ENCODE measurements around the gene EXOC4. TPM values are rescaled to one million over a fixed set of nuclear protein-coding genes. Genes with fewer than 3 reads are reported as not detected.

EXOC4 gene
- total and polyA plus RNA-seq, 12 donors, result 7.5 to 41.7 (median 34.6) TPM

- WGBS, 2 donors, result 95 to 96% methylated on average over 4 of the region's 4 CpGs
- Histone ChIP-seq H3K27ac (no peak overlapping the region), H3K4me3 (no peak overlapping the region), H3K27me3 (no peaks in the 10 kb centered on the region), H3K36me3 (no peaks in the 10 kb centered on the region), H3K4me1 (no peaks in the 10 kb centered on the region), H3K9me3 (peaks cover 0 to 3% (median 0%) of the 10 kb centered on the region in 11 donors)
- ATAC-seq, result no peak
- DNase-seq, result no peak
- intact Hi-C loops (cut with DNase I), result no loop called here
- no peak for TF ChIP-seq CTCF (IDR thresholded peaks at IDR 0.05)
Measured at GRCh38 chr7:133873187-133873586, 620.3 kb downstream of the EXOC4 start.

- ATAC-seq (no peak), DNase-seq (no peak)
- Histone ChIP-seq H3K36me3 (no peaks in the 10 kb centered on the region), H3K27ac (no peak overlapping the region), H3K4me1 (no peaks in the 10 kb centered on the region), H3K4me3 (no peak overlapping the region), H3K9me3 (peaks cover 0 to 3% (median 0%) of the 10 kb centered on the region in 11 donors), H3K27me3 (no peaks in the 10 kb centered on the region)
- TF ChIP-seq CTCF (IDR thresholded peaks at IDR 0.05), result no peak
- 72 to 73% methylated on average over 2 of the region's 2 CpGs for WGBS, 2 donors
- intact Hi-C loops (cut with DNase I), result no loop called here
Measured at GRCh38 chr7:133873631-133874030, 620.8 kb downstream of the EXOC4 start.

- no peak for ATAC-seq
- H3K27me3 ChIP-seq, result no peaks in the 10 kb centered on the region
- WGBS, 2 donors, result 67 to 75% methylated on average over 3 of the region's 3 CpGs
- H3K27ac ChIP-seq, result no peak overlapping the region
- DNase-seq, result no peak
- H3K36me3 ChIP-seq, result no peaks in the 10 kb centered on the region
- intact Hi-C loops (cut with DNase I), result no loop called here
- H3K4me3 ChIP-seq, result no peak overlapping the region
- no peaks in the 10 kb centered on the region for H3K9me3 ChIP-seq
- TF ChIP-seq CTCF (IDR thresholded peaks at IDR 0.05), result no peak
- H3K4me1 ChIP-seq, result peaks cover 0 to 5% (median 0%) of the 10 kb centered on the region in 9 donors
Measured at GRCh38 chr7:133883591-133883990, 630.7 kb downstream of the EXOC4 start.

GRCh38 chr7:133885213-133885612 is 632.3 kb downstream of the EXOC4 start:
- 93 to 99% methylated on average over 5 of the region's 5 CpGs for WGBS, 2 donors
- ATAC-seq (no peak), DNase-seq (no peak)
- peaks cover 0 to 5% (median 0%) of the 10 kb centered on the region in 9 donors for H3K4me1 ChIP-seq
- H3K36me3 ChIP-seq, result no peaks in the 10 kb centered on the region
- intact Hi-C loops (cut with DNase I), result no loop called here
- TF ChIP-seq CTCF (IDR thresholded peaks at IDR 0.05), result no peak
- peaks cover 0 to under 1% (median 0%) of the 10 kb centered on the region in 11 donors for H3K9me3 ChIP-seq
- no peak overlapping the region for H3K4me3 ChIP-seq
- no peaks in the 10 kb centered on the region for H3K27me3 ChIP-seq
- no peak overlapping the region for H3K27ac ChIP-seq

All from heart right ventricle (tissue), 16 donors.